H1 (cell line): ENCODE data around the gene YARS1. TPM values are rescaled to one million over a fixed set of nuclear protein-coding genes. Genes with fewer than 3 reads are reported as not detected.
A peak's percentile ranks its signal among the peaks of the same experiment; 100 is the strongest.

Experiments used
- CTCF ChIA-PET: fragments of 300-600 bp; sonication (Branson Sonifier 250); formaldehyde crosslinking; loops from one replicate; lab custom pipeline; 2021; ENCODE audit not compliant: partially characterized antibody; lab: Charles Lee
- POLR2A ChIA-PET: fragments of 300-600 bp; sonication (Branson Sonifier 250); formaldehyde crosslinking; loops from one replicate; lab custom pipeline; 2021; ENCODE audit warnings: inconsistent platforms; ENCODE audit not compliant: partially characterized antibody; lab: Charles Lee
- DNase-seq, 2 experiments: peaks; one replicate each; pipeline versions ENCODE4 v3.0.0 to v3.0.0-alpha.2; 2010 to 2022; ENCODE audit warnings: low spot score in 2 of 2, low read depth in 1 of 2, mixed read lengths in 1 of 2
- FAIRE-seq: peaks from 2 replicates; lab custom pipeline; 2011; peaks lifted over from hg19 to GRCh38; lab: Jason Lieb, UNC
- H2AFZ ChIP-seq: 2 replicates; pipeline ENCODE4 v1.8.1; 2012; ENCODE audit warnings: low read length, inconsistent platforms
- H2AK5ac ChIP-seq: 2 replicates; pipeline ENCODE4 v1.6.1; 2013; ENCODE audit warnings: low read depth, low read length
- H2BK120ac ChIP-seq: replicated peaks from 2 replicates; pipeline ENCODE3; 2013; ENCODE audit warnings: low read depth, low read length, inconsistent platforms
- H2BK12ac ChIP-seq: 2 replicates; pipeline ENCODE4 v1.6.1; 2013; ENCODE audit warnings: low read depth, low read length
- H2BK15ac ChIP-seq: 2 replicates; pipeline ENCODE4 v1.6.1; 2013; ENCODE audit warnings: low read length
- H2BK20ac ChIP-seq: 2 replicates; pipeline ENCODE4 v1.6.1; 2013; ENCODE audit warnings: low read length
- H2BK5ac ChIP-seq: 2 replicates; pipeline ENCODE4 v1.6.1; 2013; ENCODE audit warnings: low read depth, low read length
- H3K14ac ChIP-seq: 2 replicates; pipeline ENCODE4 v1.6.1; 2013; ENCODE audit warnings: inconsistent platforms; ENCODE audit not compliant: insufficient read length
- H3K18ac ChIP-seq: 2 replicates; pipeline ENCODE4 v1.6.1; 2013; ENCODE audit warnings: low read length; ENCODE audit errors: extremely low read depth
- H3K23ac ChIP-seq: 2 replicates; pipeline ENCODE4 v1.6.1; 2013; ENCODE audit warnings: inconsistent platforms; ENCODE audit not compliant: insufficient read length
- H3K23me2 ChIP-seq: 2 replicates; pipeline ENCODE4 v1.6.1; 2013; ENCODE audit warnings: low read depth, low read length
- H3K27ac ChIP-seq: 2 replicates; pipeline ENCODE4 v1.6.1; 2011; ENCODE audit warnings: low read depth, low read length, inconsistent platforms
- H3K27me3 ChIP-seq, 4 experiments: replicated peaks in 1 of 4; 1 replicate in 1 of 4; 2 replicates in 3 of 4; pipeline versions ENCODE4 v1.6.1 to v1.8.1; 2011 to 2013; ENCODE audit warnings: low read length in 3 of 4, mild to moderate bottlenecking in 3 of 4, inconsistent platforms in 2 of 4, mixed read lengths in 2 of 4, moderate library complexity in 1 of 4; ENCODE audit not compliant: control insufficient read depth in 3 of 4, insufficient read depth in 3 of 4; ENCODE audit errors: extremely low read depth in 1 of 4
- H3K36me3 ChIP-seq, 4 experiments: 2 replicates each; pipeline versions ENCODE4 v1.6.1 to v1.8.1; 2011 to 2013; ENCODE audit warnings: mild to moderate bottlenecking in 4 of 4, low read length in 3 of 4, moderate library complexity in 2 of 4, control low read depth in 1 of 4, inconsistent platforms in 1 of 4; ENCODE audit not compliant: insufficient read depth in 4 of 4, control insufficient read depth in 2 of 4
- H3K4ac ChIP-seq: replicated peaks from 2 replicates; pipeline ENCODE3; 2013; ENCODE audit warnings: low read length, low read depth, mixed read lengths, inconsistent platforms; ENCODE audit not compliant: insufficient read length
- H3K4me1 ChIP-seq, 4 experiments: replicated peaks in 1 of 4; 1 replicate in 1 of 4; 2 replicates in 3 of 4; pipeline versions ENCODE4 v1.6.1 to v1.8.1; 2011 to 2013; ENCODE audit warnings: low read length in 3 of 4, inconsistent platforms in 2 of 4, mixed read lengths in 1 of 4; ENCODE audit not compliant: insufficient read depth in 4 of 4, control insufficient read depth in 3 of 4
- H3K4me2 ChIP-seq, 2 experiments: 2 replicates each; pipeline versions ENCODE4 v1.6.1 to v1.8.1; 2011 to 2013; ENCODE audit warnings: low read depth in 2 of 2, low read length in 2 of 2, control low read depth in 1 of 2, inconsistent platforms in 1 of 2, mild to moderate bottlenecking in 1 of 2; ENCODE audit not compliant: insufficient read depth in 1 of 2
- H3K4me3 ChIP-seq, 4 experiments: fragments of 200-600, 300-600 bp in 1 of 4; sonication (generic), shearing (Covaris generic), sonication (Bioruptor Twin) in 1 of 4; 2 replicates each; pipeline versions ENCODE4 v1.5.1 to v1.8.1; 2011 to 2016; ENCODE audit warnings: low read length in 4 of 4, low read depth in 3 of 4, control low read depth in 2 of 4, inconsistent platforms in 2 of 4, mild to moderate bottlenecking in 2 of 4, mixed read lengths in 1 of 4, moderate library complexity in 1 of 4; ENCODE audit not compliant: insufficient read depth in 2 of 4; ENCODE audit errors: extremely low read depth in 1 of 4
- H3K56ac ChIP-seq: replicated peaks from 2 replicates; pipeline ENCODE3; 2013; ENCODE audit warnings: low read depth, mild to moderate bottlenecking, mixed read lengths, low read length, inconsistent platforms; ENCODE audit not compliant: insufficient read length
- H3K79me1 ChIP-seq: 2 replicates; pipeline ENCODE4 v1.6.1; 2013; ENCODE audit warnings: low read depth, low read length, control low read depth
- H3K79me2 ChIP-seq, 2 experiments: 2 replicates each; pipeline versions ENCODE4 v1.6.1 to v1.8.1; 2012 to 2013; ENCODE audit warnings: low read length in 2 of 2, mild to moderate bottlenecking in 2 of 2, inconsistent platforms in 1 of 2; ENCODE audit not compliant: insufficient read depth in 2 of 2, control insufficient read depth in 1 of 2
- H3K9ac ChIP-seq, 4 experiments: replicated peaks in 1 of 4; 1 replicate in 1 of 4; 2 replicates in 3 of 4; pipeline versions ENCODE4 v1.6.1 to v1.8.1; 2011 to 2013; ENCODE audit warnings: low read depth in 3 of 4, low read length in 3 of 4, control low read depth in 2 of 4, mild to moderate bottlenecking in 2 of 4, moderate library complexity in 2 of 4, inconsistent platforms in 1 of 4; ENCODE audit errors: extremely low read depth in 1 of 4
- H3K9me3 ChIP-seq, 2 experiments: 2 replicates each; pipeline versions ENCODE4 v1.6.1 to v1.8.1; 2012 to 2013; ENCODE audit warnings: mild to moderate bottlenecking in 2 of 2, moderate library complexity in 2 of 2, control low read depth in 1 of 2, inconsistent platforms in 1 of 2, low read depth in 1 of 2, low read length in 1 of 2, mixed read lengths in 1 of 2; ENCODE audit not compliant: insufficient read depth in 2 of 2
- H4K20me1 ChIP-seq, 2 experiments: replicated peaks in 1 of 2; 2 replicates each; pipeline versions ENCODE3 to v1.8.1; 2011 to 2013; ENCODE audit warnings: inconsistent platforms in 2 of 2, low read length in 2 of 2, mild to moderate bottlenecking in 1 of 2; ENCODE audit not compliant: insufficient read depth in 2 of 2, control insufficient read depth in 1 of 2
- H4K5ac ChIP-seq: 2 replicates; pipeline ENCODE4 v1.6.1; 2013; ENCODE audit warnings: low read length, low read depth, mixed read lengths, inconsistent platforms; ENCODE audit not compliant: insufficient read length
- H4K8ac ChIP-seq: 2 replicates; pipeline ENCODE4 v1.8.0; 2013; ENCODE audit warnings: mild to moderate bottlenecking, moderate library complexity, low read length, inconsistent platforms; ENCODE audit not compliant: insufficient read depth; ENCODE audit errors: extremely low read depth
- H4K91ac ChIP-seq: replicated peaks from 2 replicates; pipeline ENCODE3; 2013; ENCODE audit warnings: low read length, mixed read lengths, inconsistent platforms; ENCODE audit not compliant: insufficient read length
- CEBPB ChIP-seq: IDR thresholded peaks from 2 replicates; pipeline ENCODE4 v1.6.1; 2012; ENCODE audit warnings: low read depth, low read length
- NANOG ChIP-seq: IDR thresholded peaks from 2 replicates; pipeline ENCODE4 v1.6.1; 2011; ENCODE audit warnings: low read length, low read depth, mild to moderate bottlenecking, inconsistent platforms; ENCODE audit not compliant: insufficient read depth, poor library complexity, severe bottlenecking
- SIRT6 ChIP-seq: IDR thresholded peaks from one replicate; pipeline ENCODE4 v1.7.1; 2012; ENCODE audit warnings: low read length, inconsistent platforms
- SP2 ChIP-seq: IDR thresholded peaks from 2 replicates; pipeline ENCODE4 v1.6.1; 2012; ENCODE audit warnings: mild to moderate bottlenecking, low read length, inconsistent platforms
- WGBS, 2 experiments: shearing (Covaris generic) in 1 of 2; methylation state at CpG; one replicate each; pipeline versions ENCODE4 v1.1.6 to v1.1.7; 2013 to 2015; ENCODE audit warnings: low lambda C conversion rate in 2 of 2, mixed read lengths in 2 of 2, inconsistent platforms in 1 of 2, low coverage in 1 of 2, missing lambda C conversion rate in 1 of 2; ENCODE audit not compliant: insufficient replicate concordance in 2 of 2, insufficient coverage in 1 of 2, insufficient read length in 1 of 2; ENCODE audit errors: extremely low coverage in 1 of 2, missing lambda C conversion rate in 1 of 2; 5-methylcytosine and 5-hydroxymethylcytosine counted together
- polyA plus RNA-seq, 7 experiments: library from polyadenylated mRNA; depleted of rRNA in 3 of 7; stranded (reverse) in 5 of 7; unstranded in 2 of 7; fragments of >200 nt in 5 of 7; fragments of 200-250 nt in 2 of 7; gene quantifications; 1 replicate in 5 of 7; 2 replicates in 1 of 7; 4 replicates in 1 of 7; pipeline versions ENCODE4 v1.2.1 to v1.2.3, GENCODE V29; 2011 to 2013; ENCODE audit warnings: missing spikeins in 2 of 7, mixed read lengths in 2 of 7
- total RNA-seq: library from RNA; stranded (reverse); fragmentation: NEBNext Ultra II Directional; extraction: Animal tissue kit (Norgen Biotek cat#: 25700); gene quantifications from 2 replicates; pipeline ENCODE4 v1.2.1, GENCODE V29; 2021
- TF ChIP-seq, protein P1 (sequence below), 3 experiments: IDR thresholded peaks; 1 replicate in 2 of 3; 2 replicates in 1 of 3; pipeline versions ENCODE4 v1.5.1 to v1.6.1; 2011; ENCODE audit warnings: low read length in 3 of 3, mild to moderate bottlenecking in 3 of 3, inconsistent platforms in 2 of 3, low read depth in 1 of 3, moderate library complexity in 1 of 3; ENCODE audit not compliant: insufficient read depth in 1 of 3; ENCODE audit errors: control extremely low read depth in 1 of 3
- TF ChIP-seq, protein P2 (sequence below): IDR thresholded peaks from 2 replicates; pipeline ENCODE4 v1.6.1; 2012; ENCODE audit warnings: inconsistent platforms

YARS1 gene
- total and polyA plus RNA-seq, 2 of the 8 experiments (the other 6 are each of a cell fraction or from before 2014, with no cell fraction given), result 47.1 to 226 TPM

DNA sequence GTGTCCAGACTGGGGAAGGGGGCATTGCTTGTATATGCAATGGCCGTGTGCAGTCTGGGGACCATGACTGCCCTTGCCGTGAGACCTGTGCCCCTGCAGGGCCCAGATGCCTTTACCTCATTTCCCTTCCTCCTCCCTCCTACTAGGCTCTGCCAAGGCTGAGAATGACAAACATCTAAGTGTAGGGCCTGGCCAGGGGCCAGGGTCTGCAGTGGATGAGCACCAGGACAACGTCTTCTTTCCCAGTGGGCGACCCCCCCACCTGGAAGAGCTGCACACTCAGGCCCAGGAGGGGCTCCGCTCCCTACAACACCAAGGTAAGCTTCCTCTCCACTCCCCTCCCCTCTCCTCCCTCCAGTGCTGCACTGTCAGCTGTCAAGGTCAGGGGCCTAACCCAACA lies 49.5 kb downstream of the YARS1 start:
- WGBS, 2 experiments, result 88% methylated on average over 5 of the region's 5 CpGs; no CpG with 5 or more reads in 1 of the 2 experiments
- Histone ChIP-seq H4K8ac (no peak overlapping the region), H3K79me2 (peaks cover 5 to 42% of the 10 kb centered on the region in 2 experiments)

More for the DNA sequence above, 49.5 kb downstream of the YARS1 start:
- FAIRE-seq (no peak), DNase-seq (no peak)
- H2BK120ac ChIP-seq, result no peak overlapping the region
- ChIA-PET CTCF (interaction anchor here (1.3 to 12.2 kb wide), 4 partner anchors 13 to 62 kb away, joined by 3 to 329 read pairs (median 112); no protein-coding TSS in a partner anchor), POLR2A (interaction anchor here (1.1 to 12.6 kb wide), 3 partner anchors 11 to 82 kb away, joined by 3 to 295 read pairs (median 3); no protein-coding TSS in a partner anchor)
- H4K91ac ChIP-seq, result no peak overlapping the region
- H3K27me3 ChIP-seq, result no peaks in the 10 kb centered on the region
- no peak overlapping the region for H2BK20ac ChIP-seq
- H3K4me1 ChIP-seq, result peaks cover 11 to 35% (median 26%) of the 10 kb centered on the region in 4 experiments
- peaks cover 13% of the 10 kb centered on the region for H3K23me2 ChIP-seq
- no peak overlapping the region for H3K4ac ChIP-seq
- H3K9ac ChIP-seq, result no peak overlapping the region
- H2AK5ac ChIP-seq, result 0 out of 2 replicates have a peak overlapping the region, but pooled peaks have one; percentile 65
- H3K18ac ChIP-seq, result no peak overlapping the region
- peaks cover 18% of the 10 kb centered on the region for H3K79me1 ChIP-seq
- H2BK15ac ChIP-seq, result no peak overlapping the region
- TF ChIP-seq SP2, result no peak
- no peak for TF ChIP-seq SIRT6
- TF ChIP-seq NANOG, result no peak
- TF ChIP-seq, protein P1, sequence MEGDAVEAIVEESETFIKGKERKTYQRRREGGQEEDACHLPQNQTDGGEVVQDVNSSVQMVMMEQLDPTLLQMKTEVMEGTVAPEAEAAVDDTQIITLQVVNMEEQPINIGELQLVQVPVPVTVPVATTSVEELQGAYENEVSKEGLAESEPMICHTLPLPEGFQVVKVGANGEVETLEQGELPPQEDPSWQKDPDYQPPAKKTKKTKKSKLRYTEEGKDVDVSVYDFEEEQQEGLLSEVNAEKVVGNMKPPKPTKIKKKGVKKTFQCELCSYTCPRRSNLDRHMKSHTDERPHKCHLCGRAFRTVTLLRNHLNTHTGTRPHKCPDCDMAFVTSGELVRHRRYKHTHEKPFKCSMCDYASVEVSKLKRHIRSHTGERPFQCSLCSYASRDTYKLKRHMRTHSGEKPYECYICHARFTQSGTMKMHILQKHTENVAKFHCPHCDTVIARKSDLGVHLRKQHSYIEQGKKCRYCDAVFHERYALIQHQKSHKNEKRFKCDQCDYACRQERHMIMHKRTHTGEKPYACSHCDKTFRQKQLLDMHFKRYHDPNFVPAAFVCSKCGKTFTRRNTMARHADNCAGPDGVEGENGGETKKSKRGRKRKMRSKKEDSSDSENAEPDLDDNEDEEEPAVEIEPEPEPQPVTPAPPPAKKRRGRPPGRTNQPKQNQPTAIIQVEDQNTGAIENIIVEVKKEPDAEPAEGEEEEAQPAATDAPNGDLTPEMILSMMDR (IDR thresholded peaks at IDR 0.05; ENCODE audit: control extremely low read depth in 1 of 3, insufficient read depth in 1 of 3, low read depth in 1 of 3, low read length in 3 of 3), result no peak
- TF ChIP-seq, protein P2, sequence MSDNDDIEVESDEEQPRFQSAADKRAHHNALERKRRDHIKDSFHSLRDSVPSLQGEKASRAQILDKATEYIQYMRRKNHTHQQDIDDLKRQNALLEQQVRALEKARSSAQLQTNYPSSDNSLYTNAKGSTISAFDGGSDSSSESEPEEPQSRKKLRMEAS, result no peak
- TF ChIP-seq CEBPB, result no peak
- no peak overlapping the region for H3K4me3 ChIP-seq
- H2BK12ac ChIP-seq, result no peak overlapping the region
- H3K23ac ChIP-seq, result no peak overlapping the region
- peak overlapping the region; percentile 77 to 86; a peak in 3 of 4 replicates for H3K4me2 ChIP-seq
- no peak overlapping the region for H3K14ac ChIP-seq
- H2AFZ ChIP-seq, result no peak overlapping the region
- no peak overlapping the region for H3K56ac ChIP-seq
- no peak overlapping the region for H4K5ac ChIP-seq
- no peaks in the 10 kb centered on the region for H3K9me3 ChIP-seq
- H3K27ac ChIP-seq, result no peak overlapping the region
- H4K20me1 ChIP-seq, result peaks cover 0 to 19% of the 10 kb centered on the region in 2 experiments
- no peak overlapping the region for H2BK5ac ChIP-seq
- H3K36me3 ChIP-seq, result peaks cover 7 to 33% (median 18%) of the 10 kb centered on the region in 4 experiments; a peak in 7 of 8 replicates
